GM13976 (cell line): ENCODE measurements around the gene RNF224.

ENCODE experiments used
- DNase-seq: peaks from one replicate; pipeline ENCODE4 v3.0.0; 2012; ENCODE audit warnings: low spot score
- CTCF ChIP-seq: IDR thresholded peaks from 2 replicates; pipeline ENCODE4 v1.5.1; 2012; ENCODE audit warnings: borderline replicate concordance, mild to moderate bottlenecking; ENCODE audit not compliant: insufficient read depth; ENCODE audit errors: extremely low read depth, missing control alignments, control extremely low read depth
- in situ Hi-C: fragments of 300-500 bp; cut with MboI; formaldehyde crosslinking; loops from one replicate; pipeline ENCODE4 v1.12.0; 2022; ENCODE audit warnings: low sequenced_read_pairs, mixed read lengths, inconsistent platforms; ENCODE audit not compliant: unreplicated experiment

The RNF224 gene

GRCh38 chr9:137245450-137246421, 18.4 kb downstream of the RNF224 start:
- DNase-seq, result no peak
- TF ChIP-seq CTCF, result no peak
- in situ Hi-C loops, result no loop called here

- no peak for DNase-seq
- in situ Hi-C loops, result no loop called here
- TF ChIP-seq CTCF, result no peak
Observed at GRCh38 chr9:137247135-137247915, 20.0 kb downstream of the RNF224 start.

- TF ChIP-seq CTCF, result no peak
- no peak for DNase-seq
- in situ Hi-C loops, result no loop called here
Observed at GRCh38 chr9:137247916-137248175, 20.5 kb downstream of the RNF224 start.

GRCh38 chr9:137250329-137251193, 23.3 kb downstream of the RNF224 start:
- no peak for TF ChIP-seq CTCF
- DNase-seq, result no peak
- in situ Hi-C loops, result no loop called here

GRCh38 chr9:137251194-137251461, 23.8 kb downstream of the RNF224 start, which contains the start of gene STPG3:
Gene STPG3 (plus strand): TSS chr9:137251286. CDS start chr9:137251287, 1 bp downstream.
- in situ Hi-C loops, result no loop called here
- DNase-seq, result no peak
- no peak for TF ChIP-seq CTCF

GRCh38 chr9:137251490-137252268, 24.4 kb downstream of the RNF224 start:
- no peak for TF ChIP-seq CTCF
- in situ Hi-C loops, result no loop called here
- no peak for DNase-seq
